Measurements from ENCODE around the gene LIPJ. TPM values are rescaled to one million over a fixed set of nuclear protein-coding genes. Genes with fewer than 3 reads are reported as not detected.

LIPJ gene
- polyA plus RNA-seq, 1 donor from 2014 or later, result 0.15 TPM

GRCh38 chr10:88608052-88608732, 21.6 kb downstream of the LIPJ start:
- Histone ChIP-seq H3K36me3 (ENCODE audit: insufficient read depth, low read length) (no peaks in the 10 kb centered on the region), H3K9ac (ENCODE audit: low read length) (no peak overlapping the region), H3K4me2 (ENCODE audit: low read length) (no peak overlapping the region), H3K27ac (ENCODE audit: low read length) (no peak overlapping the region), H3K9me2 (ENCODE audit: insufficient read depth, low read length) (no peaks in the 10 kb centered on the region), H3K9me3 (ENCODE audit: low read length) (no peaks in the 10 kb centered on the region), H3K4me3 (ENCODE audit: low read length) (no peak overlapping the region), H3K27me3 (ENCODE audit: insufficient read depth, low read depth, low read length) (no peaks in the 10 kb centered on the region), H2AFZ (ENCODE audit: low read depth, low read length) (no peak overlapping the region), H3K79me2 (replicated peaks; ENCODE audit: insufficient read depth, low read length) (no peaks in the 10 kb centered on the region), H4K20me1 (ENCODE audit: insufficient read depth) (no peaks in the 10 kb centered on the region), H3F3A (ENCODE audit: insufficient read depth, low read length, poor library complexity, severe bottlenecking) (no peaks in the 10 kb centered on the region)
- TF ChIP-seq EZH2 (IDR thresholded peaks at IDR 0.05; ENCODE audit: borderline replicate concordance, insufficient read depth, low read length, poor library complexity, severe bottlenecking) (no peak), MXI1 (conservative IDR thresholded peaks at IDR 0.05; ENCODE audit: poor library complexity, severe bottlenecking) (no peak), CTCF (IDR thresholded peaks at IDR 0.05; ENCODE audit: poor library complexity, severe bottlenecking) (no peak), EP300 (conservative IDR thresholded peaks at IDR 0.05; ENCODE audit: poor library complexity, severe bottlenecking) (no peak), REST (IDR thresholded peaks at IDR 0.05; ENCODE audit: borderline replicate concordance) (no peak), POLR2AphosphoS5 (IDR thresholded peaks at IDR 0.05) (no peak), TAF1 (IDR thresholded peaks at IDR 0.05; ENCODE audit: low read depth) (no peak), SMC3 (conservative IDR thresholded peaks at IDR 0.05; ENCODE audit: poor library complexity) (no peak), RAD21 (conservative IDR thresholded peaks at IDR 0.05) (no peak)

- H3K9me3 ChIP-seq (ENCODE audit: low read length), result no peaks in the 10 kb centered on the region
- no peak overlapping the region for H2AFZ ChIP-seq (ENCODE audit: low read depth, low read length)
- no peaks in the 10 kb centered on the region for H3K79me2 ChIP-seq (replicated peaks; ENCODE audit: insufficient read depth, low read length)
- no peak overlapping the region for H3K9ac ChIP-seq (ENCODE audit: low read length)
- TF ChIP-seq EZH2 (IDR thresholded peaks at IDR 0.05; ENCODE audit: borderline replicate concordance, insufficient read depth, low read length, poor library complexity, severe bottlenecking) (no peak), SMC3 (conservative IDR thresholded peaks at IDR 0.05; ENCODE audit: poor library complexity) (no peak), EP300 (conservative IDR thresholded peaks at IDR 0.05; ENCODE audit: poor library complexity, severe bottlenecking) (no peak)
- H3F3A ChIP-seq (ENCODE audit: insufficient read depth, low read length, poor library complexity, severe bottlenecking), result no peaks in the 10 kb centered on the region
- H3K27me3 ChIP-seq (ENCODE audit: insufficient read depth, low read depth, low read length), result no peaks in the 10 kb centered on the region
- no peaks in the 10 kb centered on the region for H3K9me2 ChIP-seq (ENCODE audit: insufficient read depth, low read length)
- H3K4me2 ChIP-seq (ENCODE audit: low read length), result no peak overlapping the region
- no peaks in the 10 kb centered on the region for H4K20me1 ChIP-seq (ENCODE audit: insufficient read depth)
- H3K4me3 ChIP-seq (ENCODE audit: low read length), result no peak overlapping the region
- no peaks in the 10 kb centered on the region for H3K36me3 ChIP-seq (ENCODE audit: insufficient read depth, low read length)
- no peak overlapping the region for H3K27ac ChIP-seq (ENCODE audit: low read length)
Measured at GRCh38 chr10:88608780-88609179, 22.2 kb downstream of the LIPJ start.

Measured in neural cell (in vitro differentiated cells).